IMR-90 (cell line): ENCODE data around the gene SEC16A. TPM values are rescaled to one million over a fixed set of nuclear protein-coding genes. Genes with fewer than 3 reads are reported as not detected.

Source experiments
- ATAC-seq: fragments of 200-7000 bp; cut with Tn5 transposase; 2 replicates; pipeline ENCODE4 v1.9.1; 2020; ENCODE audit warnings: low read depth, mild to moderate bottlenecking, moderate library complexity
- BruUV-seq: library from RNA; stranded (reverse); fragments of 400-500 nt; replicated peaks from 2 replicates; lab custom pipeline; 2021; lab: Mats Ljungman, UMichigan
- CTCF ChIA-PET: fragments of 300-600 bp; formaldehyde crosslinking; extraction: SDS; loops from one replicate; lab custom pipeline; 2021; ENCODE audit warnings: antibody characterized with exemption; lab: Yijun Ruan, JAX
- POLR2A ChIA-PET: fragments of 300-600 bp; sonication (Branson Sonifier 250); formaldehyde crosslinking; loops from one replicate; lab custom pipeline; 2022; ENCODE audit warnings: antibody characterized with exemption; ENCODE audit not compliant: unreplicated experiment; lab: Charles Lee
- DNase-seq: peaks from one replicate; pipeline ENCODE4 v3.0.0; 2013
- H2AFZ ChIP-seq: replicated peaks from 2 replicates; pipeline ENCODE3; 2013; ENCODE audit warnings: low read length, mild to moderate bottlenecking; ENCODE audit not compliant: poor library complexity
- H2AK5ac ChIP-seq: 2 replicates; pipeline ENCODE4 v1.6.1; 2013; ENCODE audit warnings: low read depth, low read length, inconsistent platforms
- H2AK9ac ChIP-seq: replicated peaks from 2 replicates; pipeline ENCODE3; 2013; ENCODE audit warnings: mild to moderate bottlenecking, low read depth, low read length, moderate library complexity; ENCODE audit not compliant: poor library complexity
- H2BK120ac ChIP-seq: 2 replicates; pipeline ENCODE4 v1.6.1; 2013; ENCODE audit warnings: low read depth, low read length, inconsistent platforms
- H2BK15ac ChIP-seq: 3 replicates; pipeline ENCODE4 v1.6.1; 2013; ENCODE audit warnings: low read depth, low read length, inconsistent platforms
- H2BK20ac ChIP-seq: 2 replicates; pipeline ENCODE4 v1.6.1; 2013; ENCODE audit warnings: low read depth, mild to moderate bottlenecking, inconsistent platforms, low read length, moderate library complexity
- H2BK5ac ChIP-seq: 2 replicates; pipeline ENCODE4 v1.6.1; 2013; ENCODE audit warnings: mild to moderate bottlenecking, low read depth, low read length, inconsistent platforms; ENCODE audit not compliant: poor library complexity, severe bottlenecking
- H3K14ac ChIP-seq: replicated peaks from 2 replicates; pipeline ENCODE4 v1.6.1; 2013; ENCODE audit warnings: low read depth, low read length, inconsistent platforms
- H3K18ac ChIP-seq: 2 replicates; pipeline ENCODE4 v1.6.1; 2013; ENCODE audit warnings: low read depth, low read length, control low read depth
- H3K23ac ChIP-seq: 2 replicates; pipeline ENCODE4 v1.6.1; 2013; ENCODE audit warnings: low read depth, low read length, inconsistent platforms
- H3K27ac ChIP-seq: 2 replicates; pipeline ENCODE4 v1.5.1; 2013; ENCODE audit warnings: mild to moderate bottlenecking, control low read depth, low read length; ENCODE audit not compliant: insufficient read depth
- H3K27me3 ChIP-seq: 2 replicates; pipeline ENCODE4 v1.6.1; 2013; ENCODE audit warnings: low read length; ENCODE audit not compliant: control insufficient read depth, insufficient read depth
- H3K36me3 ChIP-seq: 2 replicates; pipeline ENCODE4 v1.6.1; 2013; ENCODE audit warnings: low read length, mixed read lengths; ENCODE audit not compliant: control insufficient read depth, insufficient read depth
- H3K4ac ChIP-seq: 2 replicates; pipeline ENCODE4 v1.6.1; 2013; ENCODE audit warnings: low read depth, low read length, inconsistent platforms
- H3K4me1 ChIP-seq: 2 replicates; pipeline ENCODE4 v1.6.1; 2013; ENCODE audit warnings: low read length, mixed read lengths; ENCODE audit not compliant: control insufficient read depth, insufficient read depth
- H3K4me2 ChIP-seq: 2 replicates; pipeline ENCODE4 v1.6.1; 2013; ENCODE audit warnings: low read depth, mild to moderate bottlenecking, control low read depth, low read length, moderate library complexity
- H3K4me3 ChIP-seq: 2 replicates; pipeline ENCODE4 v1.5.1; 2013; ENCODE audit warnings: low read depth, mild to moderate bottlenecking, control low read depth, low read length, moderate library complexity; ENCODE audit not compliant: insufficient read depth
- H3K56ac ChIP-seq: 2 replicates; pipeline ENCODE4 v1.6.1; 2013; ENCODE audit warnings: low read length, inconsistent platforms; ENCODE audit not compliant: insufficient read depth; ENCODE audit errors: extremely low read depth
- H3K79me1 ChIP-seq, 2 experiments: 2 replicates each; pipeline ENCODE4 v1.6.1; 2013; ENCODE audit warnings: low read length in 2 of 2, inconsistent platforms in 1 of 2, low read depth in 1 of 2
- H3K9ac ChIP-seq: 2 replicates; pipeline ENCODE4 v1.6.1; 2013; ENCODE audit warnings: low read depth, low read length, control low read depth
- H3K9me1 ChIP-seq: 2 replicates; pipeline ENCODE4 v1.6.1; 2013; ENCODE audit warnings: low read length, inconsistent platforms; ENCODE audit not compliant: insufficient read depth
- H3K9me3 ChIP-seq: 2 replicates; pipeline ENCODE4 v1.6.1; 2013; ENCODE audit warnings: low read length; ENCODE audit not compliant: control insufficient read depth, insufficient read depth
- H4K20me1 ChIP-seq: 2 replicates; pipeline ENCODE4 v1.6.1; 2013; ENCODE audit warnings: low read length, inconsistent platforms; ENCODE audit not compliant: insufficient read depth
- H4K5ac ChIP-seq: 2 replicates; pipeline ENCODE4 v1.6.1; 2013; ENCODE audit warnings: mild to moderate bottlenecking, low read depth, low read length, control low read depth
- H4K8ac ChIP-seq, 2 experiments: 2 replicates each; pipeline ENCODE4 v1.6.1; 2013; ENCODE audit warnings: low read depth in 2 of 2, low read length in 2 of 2, control low read depth in 1 of 2, inconsistent platforms in 1 of 2
- H4K91ac ChIP-seq: 2 replicates; pipeline ENCODE4 v1.6.1; 2013; ENCODE audit warnings: low read depth, low read length, inconsistent platforms; ENCODE audit not compliant: insufficient read depth
- BHLHE40 ChIP-seq: fragments of 150-350 bp; IDR thresholded peaks from 2 replicates; pipeline ENCODE4 v1.6.1; 2016; ENCODE audit warnings: mild to moderate bottlenecking, low read depth, low read length
- CEBPB ChIP-seq: IDR thresholded peaks from 2 replicates; pipeline ENCODE4 v1.6.1; 2012; ENCODE audit warnings: low read depth, low read length, improper control_type of control experiment
- CHD1 ChIP-seq: IDR thresholded peaks from 2 replicates; pipeline ENCODE4 v1.6.1; 2012; ENCODE audit warnings: low read depth, low read length, improper control_type of control experiment
- FOS ChIP-seq: fragments of 150-350 bp; IDR thresholded peaks from 2 replicates; pipeline ENCODE4 v1.6.1; 2016; ENCODE audit warnings: low read depth, low read length
- MAFK ChIP-seq: IDR thresholded peaks from 2 replicates; pipeline ENCODE4 v1.6.1; 2012; ENCODE audit warnings: low read depth, low read length, improper control_type of control experiment
- MAZ ChIP-seq: IDR thresholded peaks from 2 replicates; pipeline ENCODE4 v1.6.1; 2012; ENCODE audit warnings: low read depth, mild to moderate bottlenecking, low read length, improper control_type of control experiment, moderate library complexity, borderline replicate concordance
- MXI1 ChIP-seq: IDR thresholded peaks from 2 replicates; pipeline ENCODE4 v1.6.1; 2012; ENCODE audit warnings: low read depth, mild to moderate bottlenecking, low read length, moderate library complexity, borderline replicate concordance
- NFE2L2 ChIP-seq: fragments of 150-350 bp; IDR thresholded peaks from 2 replicates; pipeline ENCODE4 v1.6.1; 2016; ENCODE audit warnings: low read depth, mild to moderate bottlenecking, low read length
- POLR2A ChIP-seq: IDR thresholded peaks from 2 replicates; pipeline ENCODE4 v1.6.1; 2012; ENCODE audit warnings: mild to moderate bottlenecking, low read depth, low read length
- RAD21 ChIP-seq: IDR thresholded peaks from 2 replicates; pipeline ENCODE4 v1.6.1; 2012; ENCODE audit warnings: low read length, improper control_type of control experiment
- RCOR1 ChIP-seq: IDR thresholded peaks from 2 replicates; pipeline ENCODE4 v1.6.1; 2012; ENCODE audit warnings: mild to moderate bottlenecking, low read length, improper control_type of control experiment; ENCODE audit not compliant: insufficient replicate concordance
- RFX5 ChIP-seq: IDR thresholded peaks from 2 replicates; pipeline ENCODE4 v1.8.0; 2012; ENCODE audit warnings: low read depth, mild to moderate bottlenecking, low read length, moderate library complexity
- SMC3 ChIP-seq: fragments of 150-350 bp; IDR thresholded peaks from 2 replicates; pipeline ENCODE4 v1.6.1; 2016; ENCODE audit warnings: low read depth, mild to moderate bottlenecking, antibody characterized with exemption, low read length, moderate library complexity
- WGBS, 2 experiments: methylation state at CpG; one replicate each; pipeline versions ENCODE4 v1.1.5 to v1.1.7; 2013; ENCODE audit warnings: missing lambda C conversion rate in 2 of 2; ENCODE audit not compliant: insufficient read length in 1 of 2; ENCODE audit errors: extremely low coverage in 2 of 2; 5-methylcytosine and 5-hydroxymethylcytosine counted together
- dilution Hi-C: fragments of 300-500 bp; cut with HindIII; formaldehyde crosslinking; loops from one replicate; pipeline ENCODE4 v1.14.3; 2018; ENCODE audit warnings: low sequenced_read_pairs; ENCODE audit not compliant: unreplicated experiment
- in situ Hi-C: fragments of 300-500 bp; cut with MboI; formaldehyde crosslinking; loops from 3 replicates; pipeline ENCODE4 v1.14.3; 2019; ENCODE audit warnings: low sequenced_read_pairs, inconsistent platforms, mixed read lengths
- intact Hi-C: fragments of 100-400 bp; cut with micrococcal nuclease; formaldehyde crosslinking; loops from 2 replicates; pipeline ENCODE4 v1.10.0; 2022
- polyA plus RNA-seq, 3 experiments: library from polyadenylated mRNA; depleted of rRNA; stranded (reverse); fragments of >200 nt; gene quantifications; 2 replicates each; pipeline ENCODE4 v1.2.3, GENCODE V29; 2012; ENCODE audit warnings: low replicate concordance in 1 of 3
- total RNA-seq: library from RNA; depleted of rRNA; stranded (reverse); fragments of >200 nt; gene quantifications from 2 replicates; pipeline ENCODE4 v1.2.3, GENCODE V29; 2012
- TF ChIP-seq, protein P1 (sequence below): fragments of 150-350 bp; IDR thresholded peaks from 2 replicates; pipeline ENCODE4 v1.6.1; 2017; ENCODE audit warnings: mild to moderate bottlenecking, antibody characterized with exemption, low read length, low read depth
- TF ChIP-seq, protein P2 (sequence below): fragments of 150-350 bp; IDR thresholded peaks from 2 replicates; pipeline ENCODE4 v1.6.1; 2016; ENCODE audit warnings: low read depth, mild to moderate bottlenecking, low read length, moderate library complexity, borderline replicate concordance
- TF ChIP-seq, protein P3 (sequence below): conservative IDR thresholded peaks from 2 replicates; pipeline ENCODE4 v1.5.1; 2012; ENCODE audit warnings: mild to moderate bottlenecking, low read depth, low read length, improper control_type of control experiment

The SEC16A gene
- total and polyA plus RNA-seq, 2 of the 4 experiments (the other 2 are of a cell fraction), result 12.2 to 48.1 TPM

DNA sequence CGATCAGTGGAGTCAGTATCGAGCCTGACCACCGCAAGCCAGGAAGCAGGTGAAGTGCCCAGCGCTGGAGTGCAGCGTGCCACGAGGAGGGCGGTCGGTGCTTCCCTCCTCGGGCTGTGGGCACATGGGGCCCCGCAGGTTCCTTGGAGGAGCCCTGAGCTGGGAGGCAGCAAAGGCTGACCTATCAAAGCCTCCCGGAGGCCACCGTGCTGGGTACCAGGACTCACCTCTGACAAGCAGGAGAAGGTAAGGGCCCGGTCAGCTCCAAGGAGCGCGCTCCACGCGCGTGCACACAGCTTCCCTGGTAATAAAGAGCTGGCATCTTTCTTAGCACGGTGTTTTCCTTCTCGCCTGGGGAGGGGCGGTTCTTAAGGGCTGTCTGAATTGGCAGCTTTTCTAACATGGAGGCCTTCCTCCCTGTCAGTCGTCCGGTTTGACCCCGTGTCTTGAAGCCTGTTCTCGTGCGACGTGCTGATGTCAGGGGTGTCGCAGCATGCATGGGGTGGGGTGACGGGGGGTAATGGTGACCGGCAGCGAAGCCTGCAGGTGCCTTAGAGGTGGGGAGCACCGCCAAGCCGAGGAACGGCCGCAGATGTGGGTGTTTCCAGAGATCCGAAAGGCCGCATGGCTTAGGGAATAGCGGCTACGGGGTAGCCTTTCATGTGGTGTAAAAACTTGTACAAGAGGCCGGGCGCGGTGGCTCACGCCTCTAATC is 59.3 kb downstream of the SEC16A start:
- intact Hi-C loops, result no loop called here
- no peak overlapping the region for H2AK5ac ChIP-seq
- TF ChIP-seq, protein P1, sequence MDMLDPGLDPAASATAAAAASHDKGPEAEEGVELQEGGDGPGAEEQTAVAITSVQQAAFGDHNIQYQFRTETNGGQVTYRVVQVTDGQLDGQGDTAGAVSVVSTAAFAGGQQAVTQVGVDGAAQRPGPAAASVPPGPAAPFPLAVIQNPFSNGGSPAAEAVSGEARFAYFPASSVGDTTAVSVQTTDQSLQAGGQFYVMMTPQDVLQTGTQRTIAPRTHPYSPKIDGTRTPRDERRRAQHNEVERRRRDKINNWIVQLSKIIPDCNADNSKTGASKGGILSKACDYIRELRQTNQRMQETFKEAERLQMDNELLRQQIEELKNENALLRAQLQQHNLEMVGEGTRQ, result no peak
- TF ChIP-seq MAFK (no peak), CHD1 (no peak), RCOR1 (no peak), MXI1 (no peak), RAD21 (no peak), POLR2A (no peak), RFX5 (no peak), BHLHE40 (no peak), MAZ (no peak), NFE2L2 (no peak), SMC3 (no peak), FOS (no peak), CEBPB (no peak)
- TF ChIP-seq, protein P2, sequence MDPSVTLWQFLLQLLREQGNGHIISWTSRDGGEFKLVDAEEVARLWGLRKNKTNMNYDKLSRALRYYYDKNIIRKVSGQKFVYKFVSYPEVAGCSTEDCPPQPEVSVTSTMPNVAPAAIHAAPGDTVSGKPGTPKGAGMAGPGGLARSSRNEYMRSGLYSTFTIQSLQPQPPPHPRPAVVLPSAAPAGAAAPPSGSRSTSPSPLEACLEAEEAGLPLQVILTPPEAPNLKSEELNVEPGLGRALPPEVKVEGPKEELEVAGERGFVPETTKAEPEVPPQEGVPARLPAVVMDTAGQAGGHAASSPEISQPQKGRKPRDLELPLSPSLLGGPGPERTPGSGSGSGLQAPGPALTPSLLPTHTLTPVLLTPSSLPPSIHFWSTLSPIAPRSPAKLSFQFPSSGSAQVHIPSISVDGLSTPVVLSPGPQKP, result no peak
- TF ChIP-seq, protein P3, sequence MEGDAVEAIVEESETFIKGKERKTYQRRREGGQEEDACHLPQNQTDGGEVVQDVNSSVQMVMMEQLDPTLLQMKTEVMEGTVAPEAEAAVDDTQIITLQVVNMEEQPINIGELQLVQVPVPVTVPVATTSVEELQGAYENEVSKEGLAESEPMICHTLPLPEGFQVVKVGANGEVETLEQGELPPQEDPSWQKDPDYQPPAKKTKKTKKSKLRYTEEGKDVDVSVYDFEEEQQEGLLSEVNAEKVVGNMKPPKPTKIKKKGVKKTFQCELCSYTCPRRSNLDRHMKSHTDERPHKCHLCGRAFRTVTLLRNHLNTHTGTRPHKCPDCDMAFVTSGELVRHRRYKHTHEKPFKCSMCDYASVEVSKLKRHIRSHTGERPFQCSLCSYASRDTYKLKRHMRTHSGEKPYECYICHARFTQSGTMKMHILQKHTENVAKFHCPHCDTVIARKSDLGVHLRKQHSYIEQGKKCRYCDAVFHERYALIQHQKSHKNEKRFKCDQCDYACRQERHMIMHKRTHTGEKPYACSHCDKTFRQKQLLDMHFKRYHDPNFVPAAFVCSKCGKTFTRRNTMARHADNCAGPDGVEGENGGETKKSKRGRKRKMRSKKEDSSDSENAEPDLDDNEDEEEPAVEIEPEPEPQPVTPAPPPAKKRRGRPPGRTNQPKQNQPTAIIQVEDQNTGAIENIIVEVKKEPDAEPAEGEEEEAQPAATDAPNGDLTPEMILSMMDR, result no peak
- H2BK5ac ChIP-seq, result no peak overlapping the region
- no peaks in the 10 kb centered on the region for H3K9me3 ChIP-seq
- dilution Hi-C loops, result no loop called here
- 100% methylated on average over 7 of the region's 43 CpGs; no CpG with 5 or more reads in 1 of the 2 experiments for WGBS, 2 experiments
- H4K8ac ChIP-seq, result no peak overlapping the region
- ATAC-seq (no peak), DNase-seq (no peak)
- H3K14ac ChIP-seq, result no peak overlapping the region
- no peak overlapping the region for H2AK9ac ChIP-seq
- in situ Hi-C loops, result no loop called here
- no peak overlapping the region for H3K56ac ChIP-seq
- no TSS peak for BruUV-seq
- H3K9ac ChIP-seq, result no peak overlapping the region
- no peak overlapping the region for H2BK15ac ChIP-seq
- H4K20me1 ChIP-seq, result peaks cover 6% of the 10 kb centered on the region; the same call in 1 of the 2 replicates
- no peak overlapping the region for H2BK120ac ChIP-seq
- no peak overlapping the region for H3K18ac ChIP-seq
- H3K79me1 ChIP-seq, result no peaks in the 10 kb centered on the region; a peak in 1 of 4 replicates
- no peaks in the 10 kb centered on the region for H3K27me3 ChIP-seq
- no peaks in the 10 kb centered on the region for H3K9me1 ChIP-seq
- no peak overlapping the region for H3K23ac ChIP-seq
- no peak overlapping the region for H2BK20ac ChIP-seq
- H4K91ac ChIP-seq, result no peak overlapping the region
- H3K4ac ChIP-seq, result no peak overlapping the region
- no peak overlapping the region for H3K4me3 ChIP-seq
- H3K27ac ChIP-seq, result no peak overlapping the region
- H2AFZ ChIP-seq, result no peak overlapping the region
- H4K5ac ChIP-seq, result no peak overlapping the region
- H3K36me3 ChIP-seq, result peaks cover 57% of the 10 kb centered on the region
- CTCF ChIA-PET, result interaction anchor here (1.3 kb wide), 1 partner anchor 17 kb away, joined by 3 read pairs; no protein-coding TSS in a partner anchor
- no peak overlapping the region for H3K4me2 ChIP-seq
- no peaks in the 10 kb centered on the region for H3K4me1 ChIP-seq
- POLR2A ChIA-PET, result no interaction called here
